Uterus (tissue), 4 donors: ENCODE results near the gene LEPR. TPM values are rescaled to one million over a fixed set of nuclear protein-coding genes. Genes with fewer than 3 reads are reported as not detected.

ENCODE experiments used
- DNase-seq, 2 donors: peaks; one replicate each; pipeline ENCODE4 v3.0.0-alpha.2; 2019 to 2020
- H3K27ac ChIP-seq, 2 donors: fragments of 200-600 bp; sonication (generic); 1 replicate in 1 of 2; 2 replicates in 1 of 2; pipeline ENCODE4 v1.5.1; 2016 to 2018
- H3K27me3 ChIP-seq, 2 donors: fragments of 200-600 bp; sonication (generic); one replicate each; pipeline ENCODE4 v1.5.1; 2018 to 2019; ENCODE audit warnings: control low read depth in 1 of 2
- H3K36me3 ChIP-seq, 2 donors: fragments of 200-600 bp; sonication (generic); one replicate each; pipeline ENCODE4 v1.5.1; 2019; ENCODE audit warnings: control low read depth in 1 of 2
- H3K4me1 ChIP-seq, 2 donors: fragments of 200-600 bp; sonication (generic); one replicate each; pipeline ENCODE4 v1.5.1; 2018 to 2019; ENCODE audit warnings: control low read depth in 1 of 2
- H3K4me3 ChIP-seq, 2 donors: fragments of 200-600 bp; sonication (generic); 1 replicate in 1 of 2; 2 replicates in 1 of 2; pipeline ENCODE4 v1.5.1; 2018 to 2019; ENCODE audit warnings: mild to moderate bottlenecking in 1 of 2
- H3K9me3 ChIP-seq, 2 donors: fragments of 200-600 bp; sonication (generic); one replicate each; pipeline ENCODE4 v1.5.1; 2019; ENCODE audit warnings: control low read depth in 1 of 2
- POLR2A ChIP-seq, 2 donors: fragments of 450-650 bp; IDR thresholded peaks; one replicate each; pipeline ENCODE4 v1.6.1; 2016; ENCODE audit warnings: antibody characterized with exemption in 2 of 2, mild to moderate bottlenecking in 1 of 2, moderate library complexity in 1 of 2
- intact Hi-C: fragments of 100-400 bp; cut with DNase I; formaldehyde crosslinking; loops from one replicate; pipeline ENCODE4 v1.15.1; 2023; ENCODE audit warnings: low total_unique reads
- total RNA-seq, 4 donors: library from RNA; depleted of rRNA in 3 of 4; stranded (reverse); fragments of >200 nt in 3 of 4; gene quantifications; one replicate each; pipeline versions ENCODE4 v1.1.0 to v1.2.4, GENCODE V29; 2014 to 2023
- TF ChIP-seq, protein P1 (sequence below), 4 experiments: fragments of 200-600 bp in 2 of 4; fragments of 450-650 bp in 2 of 4; sonication (generic) in 2 of 4; IDR thresholded peaks; one replicate each; pipeline ENCODE4 v1.5.1; 2016 to 2019; ENCODE audit warnings: antibody characterized with exemption in 4 of 4, mild to moderate bottlenecking in 2 of 4, moderate library complexity in 1 of 4
- donor health status: DM: yes; HTN: yes; CAD: no.

Gene LEPR
- total RNA-seq, 4 donors from 2014 or later: 55.0 to 87.0 (median 57.9) TPM

DNA sequence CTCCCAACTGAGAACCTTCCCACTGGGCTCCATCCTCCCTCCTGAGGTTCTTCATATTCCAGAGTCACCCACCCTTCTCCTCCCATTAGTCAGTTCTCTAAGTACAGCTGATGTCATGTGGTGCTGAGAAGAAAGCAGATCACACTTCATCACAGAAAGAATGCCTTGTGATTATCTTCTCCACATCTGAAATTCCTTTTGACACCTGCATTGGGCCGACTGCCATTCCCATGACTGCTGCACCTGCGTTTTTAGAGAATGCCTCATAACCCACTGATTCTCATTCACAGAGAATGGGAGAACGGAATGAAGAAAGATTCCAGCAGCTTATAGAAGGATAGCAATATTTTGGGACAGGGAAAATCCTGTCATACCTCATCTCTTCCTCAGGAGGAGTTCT, 14.3 kb downstream of the LEPR start:
- no peaks in the 10 kb centered on the region for H3K9me3 ChIP-seq
- no peaks in the 10 kb centered on the region for H3K27me3 ChIP-seq
- H3K4me3 ChIP-seq: no peak overlapping the region
- TF ChIP-seq POLR2A (IDR thresholded peaks at IDR 0.05): no peak
- TF ChIP-seq, protein P1, sequence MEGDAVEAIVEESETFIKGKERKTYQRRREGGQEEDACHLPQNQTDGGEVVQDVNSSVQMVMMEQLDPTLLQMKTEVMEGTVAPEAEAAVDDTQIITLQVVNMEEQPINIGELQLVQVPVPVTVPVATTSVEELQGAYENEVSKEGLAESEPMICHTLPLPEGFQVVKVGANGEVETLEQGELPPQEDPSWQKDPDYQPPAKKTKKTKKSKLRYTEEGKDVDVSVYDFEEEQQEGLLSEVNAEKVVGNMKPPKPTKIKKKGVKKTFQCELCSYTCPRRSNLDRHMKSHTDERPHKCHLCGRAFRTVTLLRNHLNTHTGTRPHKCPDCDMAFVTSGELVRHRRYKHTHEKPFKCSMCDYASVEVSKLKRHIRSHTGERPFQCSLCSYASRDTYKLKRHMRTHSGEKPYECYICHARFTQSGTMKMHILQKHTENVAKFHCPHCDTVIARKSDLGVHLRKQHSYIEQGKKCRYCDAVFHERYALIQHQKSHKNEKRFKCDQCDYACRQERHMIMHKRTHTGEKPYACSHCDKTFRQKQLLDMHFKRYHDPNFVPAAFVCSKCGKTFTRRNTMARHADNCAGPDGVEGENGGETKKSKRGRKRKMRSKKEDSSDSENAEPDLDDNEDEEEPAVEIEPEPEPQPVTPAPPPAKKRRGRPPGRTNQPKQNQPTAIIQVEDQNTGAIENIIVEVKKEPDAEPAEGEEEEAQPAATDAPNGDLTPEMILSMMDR (IDR thresholded peaks at IDR 0.05): no peak
- intact Hi-C loops: no loop called here
- H3K4me1 ChIP-seq: no peaks in the 10 kb centered on the region
- H3K36me3 ChIP-seq: no peaks in the 10 kb centered on the region
- no peak for DNase-seq
- peak overlapping the region in 1 of 2 donors; percentile 4 for H3K27ac ChIP-seq

DNA sequence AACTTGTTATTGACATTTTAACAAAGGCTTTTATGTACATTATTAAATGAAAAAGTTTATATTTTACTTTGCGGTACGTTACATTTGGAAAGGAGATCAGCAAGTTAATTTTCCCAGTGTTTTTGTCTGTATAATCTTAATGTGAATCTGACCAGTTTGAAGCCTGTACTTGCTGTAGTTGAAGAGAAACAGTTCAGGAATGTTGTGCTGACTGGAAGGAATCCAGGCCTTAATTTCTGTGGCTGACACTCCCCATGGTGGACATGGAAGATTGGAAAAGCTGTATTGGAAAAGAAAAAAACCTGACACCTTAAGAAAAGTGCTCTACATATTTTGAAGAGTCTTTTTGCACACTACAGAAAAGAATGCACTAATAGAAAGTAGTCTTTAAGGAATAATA, 15.5 kb downstream of the LEPR start:
- H3K9me3 ChIP-seq: no peaks in the 10 kb centered on the region
- H3K27me3 ChIP-seq: no peaks in the 10 kb centered on the region
- no peak overlapping the region for H3K4me3 ChIP-seq
- intact Hi-C loops: no loop called here
- no peak for DNase-seq
- no peak overlapping the region for H3K27ac ChIP-seq
- no peaks in the 10 kb centered on the region for H3K4me1 ChIP-seq
- TF ChIP-seq, protein P1 (IDR thresholded peaks at IDR 0.05): no peak
- no peak for TF ChIP-seq POLR2A (IDR thresholded peaks at IDR 0.05)
- no peaks in the 10 kb centered on the region for H3K36me3 ChIP-seq

DNA sequence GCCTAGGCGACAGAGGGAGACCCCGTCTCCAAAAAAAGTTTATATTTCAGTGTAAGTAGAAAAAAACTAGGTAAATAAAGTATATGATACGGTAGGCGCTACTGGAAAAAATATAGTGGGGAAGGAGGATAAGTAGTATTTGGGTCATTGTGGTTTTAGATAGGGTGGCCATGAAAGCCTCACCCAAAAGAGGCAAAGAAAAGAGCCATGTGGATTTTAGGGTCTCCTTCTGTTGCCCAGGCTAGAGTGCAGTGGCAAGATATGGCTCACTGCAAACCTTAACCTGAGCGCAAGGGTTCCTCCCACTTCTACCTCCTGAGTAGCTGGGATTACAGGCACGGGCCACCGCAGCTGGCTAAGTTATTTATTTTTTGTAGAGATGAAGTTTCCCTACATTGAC, 17.1 kb downstream of the LEPR start:
- Histone ChIP-seq H3K27ac (no peak overlapping the region), H3K4me3 (no peak overlapping the region), H3K36me3 (no peaks in the 10 kb centered on the region), H3K9me3 (no peaks in the 10 kb centered on the region), H3K4me1 (no peaks in the 10 kb centered on the region), H3K27me3 (no peaks in the 10 kb centered on the region)
- TF ChIP-seq POLR2A (IDR thresholded peaks at IDR 0.05): no peak
- TF ChIP-seq, protein P1 (IDR thresholded peaks at IDR 0.05): no peak
- intact Hi-C loops: no loop called here
- DNase-seq: no peak

DNA sequence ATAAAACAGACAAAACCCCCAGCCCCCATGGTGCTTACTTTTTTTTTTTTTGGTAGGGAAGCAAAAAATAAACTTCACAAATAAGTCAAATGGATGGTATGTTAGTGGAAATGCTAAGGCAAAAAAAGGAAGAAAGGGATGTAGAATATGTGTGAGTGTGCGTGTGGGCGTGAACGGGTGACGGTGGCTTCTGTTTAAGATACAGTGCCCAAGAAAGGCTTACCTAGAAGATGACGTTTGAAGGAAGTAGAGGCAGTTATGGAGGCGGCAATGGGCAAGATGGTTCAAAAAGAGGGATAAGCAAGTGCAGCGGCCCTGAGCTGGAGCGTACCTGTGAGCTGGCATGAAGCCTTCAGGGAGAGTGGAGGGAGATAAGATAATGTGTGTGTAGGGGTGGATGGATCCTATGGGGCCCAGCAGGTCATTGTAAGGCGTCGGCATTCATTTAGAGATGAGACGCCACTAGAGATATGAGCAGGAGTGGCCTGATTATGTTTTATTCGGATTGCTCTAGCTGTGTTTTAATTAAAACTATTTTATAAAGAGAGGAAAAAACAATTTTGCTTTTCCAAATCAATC, 19.9 kb downstream of the LEPR start:
- Histone ChIP-seq H3K27me3 (no peaks in the 10 kb centered on the region), H3K36me3 (no peaks in the 10 kb centered on the region), H3K4me3 (no peak overlapping the region), H3K9me3 (no peaks in the 10 kb centered on the region), H3K27ac (no peak overlapping the region), H3K4me1 (no peaks in the 10 kb centered on the region)
- intact Hi-C loops: no loop called here
- TF ChIP-seq, protein P1 (IDR thresholded peaks at IDR 0.05): no peak
- no peak for TF ChIP-seq POLR2A (IDR thresholded peaks at IDR 0.05)
- DNase-seq: no peak

GRCh38 chr1:65440915-65441314, 20.4 kb downstream of the LEPR start:
- no peaks in the 10 kb centered on the region for H3K4me1 ChIP-seq
- DNase-seq: no peak
- no peaks in the 10 kb centered on the region for H3K9me3 ChIP-seq
- no peak overlapping the region for H3K27ac ChIP-seq
- TF ChIP-seq, protein P1 (IDR thresholded peaks at IDR 0.05): no peak
- TF ChIP-seq POLR2A (IDR thresholded peaks at IDR 0.05): no peak
- no peaks in the 10 kb centered on the region for H3K36me3 ChIP-seq
- no peak overlapping the region for H3K4me3 ChIP-seq
- intact Hi-C loops: no loop called here
- no peaks in the 10 kb centered on the region for H3K27me3 ChIP-seq
